MM.1S (cell line): ENCODE results near the gene PLXNA2.

ENCODE experiments used
- CTCF ChIP-seq: fragments of 300-600 bp; sonication (generic); IDR thresholded peaks from 2 replicates; pipeline ENCODE4 v1.5.1; 2016; ENCODE audit warnings: antibody characterized with exemption, low read length, mixed read lengths
- EZH2 ChIP-seq: fragments of 300-600 bp; sonication (generic); optimal IDR thresholded peaks from 2 replicates; pipeline ENCODE3; 2017; ENCODE audit warnings: low read depth, mild to moderate bottlenecking, antibody characterized with exemption, low read length, mixed read lengths

- no peak for TF ChIP-seq CTCF
- no peak for TF ChIP-seq EZH2
Observed at GRCh38 chr1:208234721-208235120, 9.5 kb downstream of the PLXNA2 start.
